ENCODE results near the gene STX16. TPM values are rescaled to one million over a fixed set of nuclear protein-coding genes. Genes with fewer than 3 reads are reported as not detected.
A peak's percentile ranks its signal among the peaks of the same experiment; 100 is the strongest.

The STX16 gene
- total RNA-seq, 2 experiments from 2014 or later, result 108 to 109 TPM

GRCh38 chr20:58619077-58619863 is 31.8 kb upstream of the STX16 start:
- intact Hi-C loops (cut with micrococcal nuclease), result no loop called here
- DNase-seq (no peak), ATAC-seq (no peak)
- no peaks in the 10 kb centered on the region for H3K4me1 Mint-ChIP-seq (ENCODE audit: low read depth)
- H3K27me3 Mint-ChIP-seq, result peaks cover 8% of the 10 kb centered on the region
- no peaks in the 10 kb centered on the region for H3K36me3 Mint-ChIP-seq (ENCODE audit: low read depth)
- ChIA-PET CTCF (no interaction called here), POLR2A (no interaction called here)
- no peak overlapping the region for H3K4me3 Mint-ChIP-seq
- no peak for TF ChIP-seq CTCF (IDR thresholded peaks at IDR 0.05)
- no peaks in the 10 kb centered on the region for H3K9me3 Mint-ChIP-seq
- no peak overlapping the region for H3K27ac Mint-ChIP-seq

GRCh38 chr20:58619864-58620431 is 31.1 kb upstream of the STX16 start:
- intact Hi-C loops (cut with micrococcal nuclease), result no loop called here
- POLR2A ChIA-PET, result no interaction called here
- H3K4me3 Mint-ChIP-seq, result no peak overlapping the region
- no peaks in the 10 kb centered on the region for H3K9me3 Mint-ChIP-seq
- DNase-seq, result no peak
- TF ChIP-seq CTCF (IDR thresholded peaks at IDR 0.05), result no peak
- H3K27ac Mint-ChIP-seq, result no peak overlapping the region
- ATAC-seq, result no peak
- H3K4me1 Mint-ChIP-seq (ENCODE audit: low read depth), result no peaks in the 10 kb centered on the region
- CTCF ChIA-PET, result no interaction called here
- no peaks in the 10 kb centered on the region for H3K36me3 Mint-ChIP-seq (ENCODE audit: low read depth)
- H3K27me3 Mint-ChIP-seq, result peaks cover 8% of the 10 kb centered on the region

GRCh38 chr20:58621906-58622548 is 29.1 kb upstream of the STX16 start:
- no peak overlapping the region for H3K4me3 Mint-ChIP-seq
- no peak for ATAC-seq
- peak; percentile 30 for TF ChIP-seq CTCF (IDR thresholded peaks at IDR 0.05)
- intact Hi-C loops (cut with micrococcal nuclease), result no loop called here
- no peaks in the 10 kb centered on the region for H3K9me3 Mint-ChIP-seq
- H3K36me3 Mint-ChIP-seq (ENCODE audit: low read depth), result no peaks in the 10 kb centered on the region
- ChIA-PET POLR2A (interaction anchor here (0.8 to 1.3 kb wide), 3 partner anchors 11 to 37 kb away, joined by 3 to 4 read pairs (median 3); no protein-coding TSS in a partner anchor), CTCF (interaction anchor here (0.6 to 1.8 kb wide), 5 partner anchors 9 to 37 kb away, joined by 3 to 8 read pairs (median 5); no protein-coding TSS in a partner anchor)
- peaks cover 8% of the 10 kb centered on the region for H3K27me3 Mint-ChIP-seq
- no peak overlapping the region for H3K27ac Mint-ChIP-seq
- DNase-seq, result no peak
- H3K4me1 Mint-ChIP-seq (ENCODE audit: low read depth), result peaks cover 6% of the 10 kb centered on the region

- Mint-ChIP-seq H3K27ac (no peak overlapping the region), H3K36me3 (ENCODE audit: low read depth) (no peaks in the 10 kb centered on the region), H3K4me3 (no peak overlapping the region), H3K9me3 (no peaks in the 10 kb centered on the region), H3K4me1 (ENCODE audit: low read depth) (peaks cover 6% of the 10 kb centered on the region), H3K27me3 (peaks cover 5% of the 10 kb centered on the region)
- ATAC-seq (no peak), DNase-seq (no peak)
- intact Hi-C loops (cut with micrococcal nuclease), result no loop called here
- no peak for TF ChIP-seq CTCF (IDR thresholded peaks at IDR 0.05)
- CTCF ChIA-PET, result interaction anchor here (1.3 to 1.8 kb wide), 2 partner anchors 8 to 25 kb away, joined by 4 to 8 read pairs; no protein-coding TSS in a partner anchor
- POLR2A ChIA-PET, result interaction anchor here (1.3 kb wide), 1 partner anchor 12 kb away, joined by 4 read pairs; no protein-coding TSS in a partner anchor
These were observed 28.2 kb upstream of the STX16 start for GRCh38 chr20:58622671-58623578.

Data from activated CD8-positive, alpha-beta T cell treated with anti-CD3 and anti-CD28 coated beads for 36 hours (primary cell).